Uterus (tissue), 2 donors: ENCODE measurements around the gene ATAD2B.

ENCODE experiments used
- POLR2A ChIP-seq, 2 donors: fragments of 450-650 bp; IDR thresholded peaks; one replicate each; pipeline ENCODE4 v1.6.1; 2016; ENCODE audit warnings: antibody characterized with exemption in 2 of 2, mild to moderate bottlenecking in 1 of 2, moderate library complexity in 1 of 2
- TF ChIP-seq, protein P1 (sequence below), 4 experiments: fragments of 200-600 bp in 2 of 4; fragments of 450-650 bp in 2 of 4; sonication (generic) in 2 of 4; IDR thresholded peaks; one replicate each; pipeline ENCODE4 v1.5.1; 2016 to 2019; ENCODE audit warnings: antibody characterized with exemption in 4 of 4, mild to moderate bottlenecking in 2 of 4, moderate library complexity in 1 of 4

DNA sequence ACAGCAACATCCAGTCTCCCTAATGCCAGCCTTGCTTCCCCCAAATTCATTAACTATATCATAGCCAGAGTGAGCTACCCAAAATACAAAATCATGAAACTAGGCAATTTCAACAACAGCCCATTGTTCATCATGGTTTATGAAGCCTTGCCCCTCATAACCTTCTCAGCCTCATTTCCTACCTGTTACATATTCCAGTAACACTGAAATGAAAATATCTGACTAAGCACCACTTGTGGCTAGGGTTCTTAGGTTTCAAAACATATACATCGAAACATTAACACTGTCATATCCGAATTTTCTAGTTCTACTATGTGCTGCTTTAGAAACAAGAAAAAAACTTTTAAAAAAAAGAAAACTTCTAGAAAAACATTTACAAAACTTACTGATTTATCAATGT lies 59.5 kb downstream of the ATAD2B start:
- TF ChIP-seq, protein P1, sequence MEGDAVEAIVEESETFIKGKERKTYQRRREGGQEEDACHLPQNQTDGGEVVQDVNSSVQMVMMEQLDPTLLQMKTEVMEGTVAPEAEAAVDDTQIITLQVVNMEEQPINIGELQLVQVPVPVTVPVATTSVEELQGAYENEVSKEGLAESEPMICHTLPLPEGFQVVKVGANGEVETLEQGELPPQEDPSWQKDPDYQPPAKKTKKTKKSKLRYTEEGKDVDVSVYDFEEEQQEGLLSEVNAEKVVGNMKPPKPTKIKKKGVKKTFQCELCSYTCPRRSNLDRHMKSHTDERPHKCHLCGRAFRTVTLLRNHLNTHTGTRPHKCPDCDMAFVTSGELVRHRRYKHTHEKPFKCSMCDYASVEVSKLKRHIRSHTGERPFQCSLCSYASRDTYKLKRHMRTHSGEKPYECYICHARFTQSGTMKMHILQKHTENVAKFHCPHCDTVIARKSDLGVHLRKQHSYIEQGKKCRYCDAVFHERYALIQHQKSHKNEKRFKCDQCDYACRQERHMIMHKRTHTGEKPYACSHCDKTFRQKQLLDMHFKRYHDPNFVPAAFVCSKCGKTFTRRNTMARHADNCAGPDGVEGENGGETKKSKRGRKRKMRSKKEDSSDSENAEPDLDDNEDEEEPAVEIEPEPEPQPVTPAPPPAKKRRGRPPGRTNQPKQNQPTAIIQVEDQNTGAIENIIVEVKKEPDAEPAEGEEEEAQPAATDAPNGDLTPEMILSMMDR (IDR thresholded peaks at IDR 0.05): no peak
- no peak for TF ChIP-seq POLR2A (IDR thresholded peaks at IDR 0.05)
